ENCODE results near the gene TTC7B. TPM values are rescaled to one million over a fixed set of nuclear protein-coding genes. Genes with fewer than 3 reads are reported as not detected.

Gene TTC7B
- total and polyA plus RNA-seq, 2 donors (not counting 3 experiments of a cell fraction or from before 2014, with no cell fraction given), result 46.8 to 76.5 TPM

- Histone ChIP-seq H3K27me3 (ENCODE audit: control insufficient read depth in 2 of 2, insufficient read depth in 2 of 2, low read length in 2 of 2) (no peaks in the 10 kb centered on the region), H4K20me1 (replicated peaks; ENCODE audit: control insufficient read depth, extremely low read depth, insufficient read depth, low read length) (no peaks in the 10 kb centered on the region), H3K36me3 (ENCODE audit: control insufficient read depth in 2 of 2, extremely low read depth in 1 of 2, insufficient read depth in 2 of 2, low read length in 2 of 2) (peaks cover 0 to 21% of the 10 kb centered on the region in 2 experiments), H3K9me3 (replicated peaks; ENCODE audit: control insufficient read depth, insufficient read depth, low read length) (no peaks in the 10 kb centered on the region), H3K9ac (replicated peaks; ENCODE audit: extremely low read depth, insufficient read depth, low read length) (no peak overlapping the region), H3K79me2 (ENCODE audit: control insufficient read depth, insufficient read depth, low read length) (no peaks in the 10 kb centered on the region), H2AFZ (ENCODE audit: low read depth, low read length) (no peak overlapping the region), H3K4me2 (ENCODE audit: insufficient read depth, low read length) (no peak overlapping the region), H3K4me1 (ENCODE audit: control insufficient read depth, extremely low read depth, insufficient read depth, low read length) (no peaks in the 10 kb centered on the region), H3K4me3 (replicated peaks in 1 of 3; ENCODE audit: insufficient read depth in 1 of 3, low read depth in 1 of 3, low read length in 3 of 3) (no peak overlapping the region), H3K9me1 (replicated peaks; ENCODE audit: control insufficient read depth, extremely low read depth, insufficient read depth, low read length) (no peaks in the 10 kb centered on the region), H3K27ac (ENCODE audit: insufficient read depth, low read depth, low read length) (no peak overlapping the region)
- intact Hi-C loops (cut with micrococcal nuclease) (no loop called here), dilution Hi-C loops (cut with MboI; ENCODE audit: extremely low pct_ligation_motif_present, low sequenced_read_pairs) (no loop called here)
- ChIA-PET CTCF (interaction anchor here (1.4 kb wide), 2 partner anchors 123 to 176 kb away, joined by 3 to 4 read pairs; no protein-coding TSS in a partner anchor), POLR2A (interaction anchor here (0.6 kb wide), 1 partner anchor 178 kb away, joined by 4 read pairs; no protein-coding TSS in a partner anchor)
- DNase-seq (ENCODE audit: low read depth, low spot score) (no peak), FAIRE-seq (no peak)
- TF ChIP-seq MYC (IDR thresholded peaks at IDR 0.05; ENCODE audit: low read depth, low read length) (no peak), POLR2A (IDR thresholded peaks at IDR 0.05; ENCODE audit: low read depth, low read length) (no peak), FOS (IDR thresholded peaks at IDR 0.05; ENCODE audit: borderline replicate concordance, insufficient read depth, low read length) (no peak), EZH2 (IDR thresholded peaks at IDR 0.05; ENCODE audit: borderline replicate concordance, low read depth, low read length, severe bottlenecking) (no peak), GATA2 (IDR thresholded peaks at IDR 0.05; ENCODE audit: insufficient read depth, insufficient read length, low read depth, low read length) (no peak), CTCF (IDR thresholded peaks at IDR 0.05; ENCODE audit: extremely low read depth in 1 of 2, insufficient read depth in 1 of 2, low read depth in 1 of 2, low read length in 2 of 2) (no peak), JUN (IDR thresholded peaks at IDR 0.05; ENCODE audit: borderline replicate concordance, insufficient read depth, insufficient read length, low read depth) (no peak), MAX (IDR thresholded peaks at IDR 0.05; ENCODE audit: insufficient read depth, insufficient read length) (no peak), POLR2AphosphoS5 (IDR thresholded peaks at IDR 0.05; ENCODE audit: insufficient read depth, low read depth, low read length) (no peak)
- BruUV-seq (replicated peaks), result no TSS peak
These were observed 240.4 kb downstream of the TTC7B start for GRCh38 chr14:90575781-90576180.

All from endothelial cell of umbilical vein (primary cell).